Large intestine (tissue), 3 donors: Measurements from ENCODE around the gene CDKN2B-AS1. TPM values are rescaled to one million over a fixed set of nuclear protein-coding genes. Genes with fewer than 3 reads are reported as not detected.

Experiments
- DNase-seq, 2 donors: peaks; one replicate each; pipeline versions ENCODE4 v3.0.0 to v3.0.0-alpha.2; 2013
- H3K27ac ChIP-seq: one replicate; pipeline ENCODE4 v1.5.1; 2013; ENCODE audit warnings: low read length
- H3K27me3 ChIP-seq: 2 replicates; pipeline ENCODE4 v1.6.1; 2013; ENCODE audit warnings: low read length; ENCODE audit not compliant: control insufficient read depth, insufficient read depth
- H3K36me3 ChIP-seq: 2 replicates; pipeline ENCODE4 v1.6.1; 2013; ENCODE audit warnings: low read length; ENCODE audit not compliant: control insufficient read depth, insufficient read depth
- H3K4me1 ChIP-seq: one replicate; pipeline ENCODE4 v1.6.1; 2013; ENCODE audit warnings: low read length; ENCODE audit not compliant: control insufficient read depth, insufficient read depth
- H3K4me3 ChIP-seq: one replicate; pipeline ENCODE4 v1.5.1; 2013; ENCODE audit warnings: low read length
- H3K9me3 ChIP-seq: one replicate; pipeline ENCODE4 v1.6.1; 2013; ENCODE audit warnings: mild to moderate bottlenecking, low read depth, low read length, moderate library complexity; ENCODE audit not compliant: control insufficient read depth
- WGBS: methylation state at CpG from one replicate; pipeline ENCODE4 v1.1.5; 2013; ENCODE audit warnings: low lambda C conversion rate; ENCODE audit not compliant: insufficient coverage; 5-methylcytosine and 5-hydroxymethylcytosine counted together
- polyA plus RNA-seq: library from polyadenylated mRNA; unstranded; fragments of 120-200 nt; gene quantifications from one replicate; pipeline ENCODE4 v1.2.1, GENCODE V29; 2013

CDKN2B-AS1 gene
- polyA plus RNA-seq, 1 donor: 1.7 TPM

- no peaks in the 10 kb centered on the region for H3K36me3 ChIP-seq
- H3K4me3 ChIP-seq: no peak overlapping the region
- H3K9me3 ChIP-seq: no peaks in the 10 kb centered on the region
- H3K4me1 ChIP-seq: no peaks in the 10 kb centered on the region
- DNase-seq: peak in 1 of 2 donors; percentile 49
- no peaks in the 10 kb centered on the region for H3K27me3 ChIP-seq
- WGBS: 17% methylated on average over 1 of the region's 2 CpGs
- no peak overlapping the region for H3K27ac ChIP-seq
Measured at GRCh38 chr9:22142671-22143070, 148.1 kb downstream of the CDKN2B-AS1 start.

- H3K27me3 ChIP-seq: peaks cover 4% of the 10 kb centered on the region
- H3K27ac ChIP-seq: no peak overlapping the region
- WGBS: no CpG with 5 or more reads among the region's 1 CpG
- no peaks in the 10 kb centered on the region for H3K4me1 ChIP-seq
- H3K4me3 ChIP-seq: no peak overlapping the region
- DNase-seq: no peak
- H3K36me3 ChIP-seq: no peaks in the 10 kb centered on the region
- no peaks in the 10 kb centered on the region for H3K9me3 ChIP-seq
Measured at GRCh38 chr9:22143799-22144625, 149.4 kb downstream of the CDKN2B-AS1 start.

- 100% methylated on average over 1 of the region's 3 CpGs for WGBS
- Histone ChIP-seq H3K4me1 (no peaks in the 10 kb centered on the region), H3K9me3 (no peaks in the 10 kb centered on the region)
Measured at GRCh38 chr9:22146604-22147003, 152.0 kb downstream of the CDKN2B-AS1 start.

GRCh38 chr9:22147813-22148527 lies 153.4 kb downstream of the CDKN2B-AS1 start:
- Histone ChIP-seq H3K36me3 (no peaks in the 10 kb centered on the region), H3K27me3 (peaks cover 4% of the 10 kb centered on the region), H3K4me3 (no peak overlapping the region), H3K9me3 (no peaks in the 10 kb centered on the region), H3K27ac (no peak overlapping the region), H3K4me1 (no peaks in the 10 kb centered on the region)
- WGBS: no CpG with 5 or more reads among the region's 8 CpGs
- no peak for DNase-seq

More at GRCh38 chr9:22146604-22147003, 152.0 kb downstream of the CDKN2B-AS1 start:
- Histone ChIP-seq H3K4me3 (no peak overlapping the region), H3K36me3 (no peaks in the 10 kb centered on the region), H3K27ac (no peak overlapping the region), H3K27me3 (peaks cover 4% of the 10 kb centered on the region)
- DNase-seq: no peak

- H3K27ac ChIP-seq: no peak overlapping the region
- no peak for DNase-seq
- no peaks in the 10 kb centered on the region for H3K9me3 ChIP-seq
- no peak overlapping the region for H3K4me3 ChIP-seq
- H3K4me1 ChIP-seq: no peaks in the 10 kb centered on the region
- H3K36me3 ChIP-seq: no peaks in the 10 kb centered on the region
- H3K27me3 ChIP-seq: peaks cover 4% of the 10 kb centered on the region
Measured at GRCh38 chr9:22148528-22148875, 153.9 kb downstream of the CDKN2B-AS1 start.

GRCh38 chr9:22148876-22149637 lies 154.5 kb downstream of the CDKN2B-AS1 start:
- no peak for DNase-seq

GRCh38 chr9:22154064-22154463 lies 159.5 kb downstream of the CDKN2B-AS1 start:
- no peaks in the 10 kb centered on the region for H3K4me1 ChIP-seq
- no peaks in the 10 kb centered on the region for H3K36me3 ChIP-seq
- DNase-seq: no peak
- WGBS: no CpG with 5 or more reads among the region's 10 CpGs
- no peak overlapping the region for H3K27ac ChIP-seq
- H3K27me3 ChIP-seq: no peaks in the 10 kb centered on the region
- no peak overlapping the region for H3K4me3 ChIP-seq
- no peaks in the 10 kb centered on the region for H3K9me3 ChIP-seq

More at GRCh38 chr9:22148876-22149637, 154.5 kb downstream of the CDKN2B-AS1 start:
- H3K27me3 ChIP-seq: peaks cover 4% of the 10 kb centered on the region
- H3K9me3 ChIP-seq: no peaks in the 10 kb centered on the region
- H3K4me1 ChIP-seq: no peaks in the 10 kb centered on the region
- H3K36me3 ChIP-seq: no peaks in the 10 kb centered on the region
- no peak overlapping the region for H3K4me3 ChIP-seq
- no peak overlapping the region for H3K27ac ChIP-seq

GRCh38 chr9:22156586-22156985 lies 162.0 kb downstream of the CDKN2B-AS1 start:
- Histone ChIP-seq H3K27me3 (no peaks in the 10 kb centered on the region), H3K36me3 (no peaks in the 10 kb centered on the region), H3K27ac (no peak overlapping the region), H3K4me3 (no peak overlapping the region), H3K9me3 (no peaks in the 10 kb centered on the region), H3K4me1 (no peaks in the 10 kb centered on the region)
- WGBS: 88% methylated on average over 5 of the region's 6 CpGs
- DNase-seq: no peak

GRCh38 chr9:22157276-22157675 lies 162.7 kb downstream of the CDKN2B-AS1 start:
- no peak for DNase-seq
- Histone ChIP-seq H3K9me3 (no peaks in the 10 kb centered on the region), H3K36me3 (no peaks in the 10 kb centered on the region)

GRCh38 chr9:22157828-22158227 lies 163.2 kb downstream of the CDKN2B-AS1 start:
- Histone ChIP-seq H3K36me3 (no peaks in the 10 kb centered on the region), H3K4me1 (no peaks in the 10 kb centered on the region), H3K9me3 (no peaks in the 10 kb centered on the region), H3K27ac (no peak overlapping the region), H3K4me3 (no peak overlapping the region), H3K27me3 (no peaks in the 10 kb centered on the region)
- no peak for DNase-seq
- no CpG with 5 or more reads among the region's 4 CpGs for WGBS

More at GRCh38 chr9:22157276-22157675, 162.7 kb downstream of the CDKN2B-AS1 start:
- H3K4me1 ChIP-seq: no peaks in the 10 kb centered on the region
- no peak overlapping the region for H3K4me3 ChIP-seq
- no peaks in the 10 kb centered on the region for H3K27me3 ChIP-seq
- H3K27ac ChIP-seq: no peak overlapping the region
